NCI-H446 (cell line): Measurements from ENCODE around the gene CABP7.
A peak's percentile ranks its signal among the peaks of the same experiment; 100 is the strongest.
"Not testable (repeated sequence)": the region's sequence is repeated elsewhere in the genome, so short reads cannot be mapped to it uniquely, and the experiment has no call there.

Source experiments
- DNase-seq, 2 experiments: peaks; one replicate each; lab custom pipeline; 2025; lab: John Stamatoyannopoulos, UW

The CABP7 gene

DNA sequence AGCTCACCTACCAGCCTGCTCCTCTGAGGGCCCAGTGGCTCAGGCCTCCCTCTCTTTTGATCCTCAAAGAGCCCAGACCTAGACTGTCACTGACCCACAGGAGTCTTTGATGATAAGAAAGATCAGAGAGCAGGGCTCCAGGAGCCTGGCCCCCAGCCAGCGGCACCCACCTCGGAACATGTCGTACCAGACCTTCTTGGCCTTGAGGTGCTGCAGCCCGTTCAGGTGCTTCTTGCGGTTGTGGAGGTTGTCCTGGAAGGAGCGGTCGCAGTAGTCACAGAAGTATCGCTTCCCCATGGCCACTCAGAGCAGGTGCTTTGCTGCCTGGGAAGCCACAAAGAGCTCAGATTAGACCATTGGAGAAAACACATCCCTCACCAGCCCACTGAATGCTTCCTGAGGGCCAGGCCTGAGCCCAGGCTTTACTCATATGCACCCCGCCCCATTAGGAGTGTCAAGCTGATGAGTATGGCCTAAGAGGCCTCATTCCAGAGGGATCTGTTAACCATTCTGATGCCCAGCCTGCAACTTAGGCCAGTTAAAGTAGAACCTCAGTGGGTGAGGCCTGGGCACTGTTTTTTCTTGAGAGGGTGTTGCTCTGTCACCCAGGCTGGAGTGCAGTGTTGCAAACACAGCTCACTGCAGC, 28.6 kb downstream of the CABP7 start:
- no peak for DNase-seq

- no peak for DNase-seq
Observed at GRCh38 chr22:29750029-29750428, 30.2 kb downstream of the CABP7 start.

- DNase-seq = peak in 1 of 2 experiments; percentile 34
Observed at GRCh38 chr22:29750559-29751538, 31.0 kb downstream of the CABP7 start.

- DNase-seq = no peak
Observed at GRCh38 chr22:29751669-29752068, 31.9 kb downstream of the CABP7 start.

GRCh38 chr22:29753808-29754657, 34.2 kb downstream of the CABP7 start:
- no peak for DNase-seq

GRCh38 chr22:29754658-29755395, 35.0 kb downstream of the CABP7 start:
- DNase-seq = not testable (repeated sequence)

GRCh38 chr22:29755889-29756288, 36.1 kb downstream of the CABP7 start:
- no peak for DNase-seq

DNA sequence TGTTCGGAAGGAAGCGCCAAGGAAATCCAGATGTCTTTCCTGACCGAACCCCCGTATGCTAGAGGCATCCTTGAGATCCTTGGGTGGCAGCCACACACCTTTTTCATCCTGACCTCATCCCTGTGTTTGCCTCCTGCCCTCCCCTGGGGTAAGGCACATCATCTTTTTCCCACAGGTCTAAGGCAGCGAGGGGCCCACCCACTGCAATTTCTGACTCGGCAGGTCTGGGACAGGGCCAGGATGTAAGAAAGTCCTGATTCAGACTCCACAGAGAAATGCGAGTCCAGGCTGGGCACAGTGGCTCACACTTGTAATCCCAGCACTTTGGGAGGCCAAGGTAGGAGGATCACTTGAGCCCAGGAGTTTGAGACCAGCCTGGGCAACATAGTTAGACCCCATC, 36.5 kb downstream of the CABP7 start:
- DNase-seq = no peak

- no peak for DNase-seq
Observed at GRCh38 chr22:29757096-29757495, 37.3 kb downstream of the CABP7 start.

DNA sequence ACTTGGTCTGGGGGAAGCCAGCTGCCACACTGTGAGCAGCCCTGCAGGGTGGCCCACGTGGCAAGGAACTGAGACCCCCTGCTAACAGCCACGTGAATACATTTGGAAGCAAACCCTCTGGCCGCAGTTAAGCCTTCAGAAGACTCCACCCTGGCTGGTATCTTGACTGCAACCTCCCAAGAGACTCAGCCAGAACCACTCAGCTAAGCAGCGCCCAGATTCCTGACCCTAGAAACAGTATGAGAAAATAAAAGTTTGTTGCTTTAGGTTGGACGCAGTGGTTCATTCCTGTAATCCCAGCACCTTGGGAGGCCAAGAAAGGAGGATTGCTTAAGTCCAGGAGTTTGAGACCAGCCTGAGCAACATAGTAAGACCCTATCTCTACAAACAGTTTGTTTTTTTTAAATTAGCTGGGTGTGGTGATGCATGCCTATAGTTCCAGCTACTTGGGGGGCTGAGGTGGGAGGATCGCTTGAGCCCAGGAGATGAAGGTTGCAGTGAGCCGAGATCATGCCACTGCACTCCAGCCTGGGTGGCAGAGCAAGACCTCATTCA, 38.3 kb downstream of the CABP7 start:
- DNase-seq = peak in 1 of 2 experiments; percentile 48

DNA sequence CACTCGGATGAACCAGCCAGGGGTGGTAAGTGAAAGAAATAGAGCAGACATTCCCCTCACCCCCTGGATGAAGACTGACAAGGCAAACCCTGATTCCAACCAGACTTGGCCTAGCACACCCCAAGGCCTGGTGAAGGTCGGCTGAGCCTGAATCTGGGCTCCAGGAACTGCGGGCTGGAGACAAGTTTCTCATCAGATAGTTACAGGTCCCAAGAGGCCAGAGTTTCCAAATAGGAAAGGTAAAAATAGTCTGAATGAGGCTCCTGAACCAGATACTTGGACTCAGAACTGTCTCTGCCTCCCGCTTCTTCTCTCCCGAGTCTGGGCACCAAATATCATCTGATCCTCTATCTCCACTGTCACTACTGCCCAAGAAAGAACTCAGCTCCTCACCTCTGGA, 39.2 kb downstream of the CABP7 start:
- DNase-seq = no peak

GRCh38 chr22:29762263-29762662, 42.5 kb downstream of the CABP7 start:
- DNase-seq = no peak

- DNase-seq = no peak
Observed at GRCh38 chr22:29765905-29766631, 46.3 kb downstream of the CABP7 start.

GRCh38 chr22:29766632-29767170, 46.9 kb downstream of the CABP7 start, which contains the start of gene ZMAT5:
Gene ZMAT5, minus strand, starts transcription at chr22:29767007. Its CDS starts 18,463 bp downstream, at chr22:29748544.
- DNase-seq = peak; percentile 98

GRCh38 chr22:29767171-29768051, 47.6 kb downstream of the CABP7 start, which contains the start of gene UQCR10:
Gene UQCR10, plus strand, starts transcription at chr22:29767369. Its CDS starts 30 bp downstream, at chr22:29767399.
- peak; percentile 95 to 98 for DNase-seq

DNA sequence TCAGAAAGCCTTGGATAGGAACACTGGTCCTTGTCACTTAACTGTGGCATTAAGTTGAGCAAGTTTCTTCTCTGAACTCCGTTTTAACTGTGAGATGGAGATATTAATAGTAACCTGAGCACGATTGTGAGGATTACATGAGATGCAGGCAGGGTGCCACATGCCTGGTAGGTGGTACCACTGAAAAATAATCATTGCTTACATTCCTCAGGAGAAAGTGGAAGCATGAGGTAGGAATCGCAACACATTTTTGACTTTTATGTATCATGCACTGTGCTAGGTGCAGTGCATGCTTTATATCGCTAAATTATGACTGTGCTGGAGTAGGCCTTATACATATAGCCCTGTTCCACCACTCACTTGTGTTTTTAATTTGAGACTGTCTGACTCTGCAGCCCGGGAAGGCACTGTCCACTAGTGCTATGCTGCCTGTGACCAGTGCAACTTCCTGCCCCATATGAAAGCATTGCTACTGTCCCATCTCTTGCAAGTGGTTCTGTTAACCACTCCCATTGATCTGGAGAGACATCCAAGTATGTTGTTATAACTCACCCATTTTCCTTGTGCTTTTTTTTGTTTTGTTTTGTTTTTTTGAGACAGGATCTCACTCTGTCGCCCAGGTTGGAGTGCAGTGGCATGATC, 48.4 kb downstream of the CABP7 start:
- DNase-seq = no peak

- DNase-seq = no peak
Observed at GRCh38 chr22:29769723-29770321, 50.0 kb downstream of the CABP7 start.

DNA sequence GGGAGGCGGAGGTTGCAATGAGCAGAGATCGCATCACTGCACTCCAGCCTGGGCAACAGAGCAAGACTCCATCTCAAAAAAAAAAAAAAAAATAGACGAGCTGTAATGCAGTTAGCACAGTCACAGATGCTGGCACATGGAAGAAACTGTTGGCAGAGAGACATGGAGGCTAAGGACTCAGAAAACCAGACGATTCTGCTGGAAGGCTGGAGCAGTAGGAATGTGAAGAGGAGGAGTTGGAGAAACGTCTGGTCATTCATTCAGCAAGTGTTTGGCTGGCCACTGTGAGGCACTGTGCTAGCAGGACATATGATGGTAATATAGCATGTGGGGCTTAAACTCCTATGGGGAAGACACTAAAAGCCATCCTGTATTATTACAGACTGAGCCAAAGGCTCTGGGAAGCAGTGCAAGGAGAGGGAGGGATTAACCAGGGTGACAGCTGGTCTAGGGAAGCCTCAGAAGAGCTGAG, 52.4 kb downstream of the CABP7 start:
- peak; percentile 48 to 84 for DNase-seq
